K562 (cell line): Measurements from ENCODE around the gene FOXD3. TPM values are rescaled to one million over a fixed set of nuclear protein-coding genes. Genes with fewer than 3 reads are reported as not detected.

ENCODE experiments used
- ATAC-seq: fragments of 200-7000 bp; cut with Tn5 transposase; 3 replicates; pipeline ENCODE4 v1.9.1; 2020; ENCODE audit warnings: moderate library complexity
- BruUV-seq: library from RNA; stranded (reverse); fragments of 400-500 nt; replicated peaks from 2 replicates; lab custom pipeline; 2021; lab: Mats Ljungman, UMichigan
- CTCF ChIA-PET: fragments of 300-600 bp; formaldehyde crosslinking; extraction: SDS; loops from one replicate; lab custom pipeline; 2021; ENCODE audit warnings: low intra/inter-chr PET ratio; lab: Yijun Ruan, JAX
- POLR2A ChIA-PET: fragments of 300-600, 350-650 bp; sonication (Branson Sonifier 250); formaldehyde crosslinking; extraction: SDS; loops from one replicate; lab custom pipeline; 2021; ENCODE audit warnings: antibody characterized with exemption, inconsistent platforms; lab: Yijun Ruan, JAX
- DNase-seq, 4 experiments: peaks; one replicate each; pipeline versions ENCODE4 v3.0.0 to v3.0.0-alpha.2; 2011 to 2018; ENCODE audit warnings: low spot score in 3 of 4, mixed read lengths in 3 of 4; ENCODE audit errors: extremely low read depth in 1 of 4
- FAIRE-seq: peaks from 2 replicates; lab custom pipeline; 2011; peaks lifted over from hg19 to GRCh38; lab: Jason Lieb, UNC
- H2AFZ ChIP-seq: 2 replicates; pipeline ENCODE4 v1.6.0; 2011; ENCODE audit warnings: low read depth, low read length, control low read depth, inconsistent platforms
- H3K27ac ChIP-seq: fragments of 200-600 bp; 3 replicates; pipeline ENCODE4 v1.8.0; 2011; ENCODE audit warnings: low read depth, mild to moderate bottlenecking, control low read depth, inconsistent platforms, low read length, moderate library complexity, mixed read lengths; ENCODE audit errors: extremely low read depth
- H3K27me3 ChIP-seq, 2 experiments: fragments of 300-600 bp in 1 of 2; 2 replicates in 1 of 2; 3 replicates in 1 of 2; pipeline versions ENCODE4 v1.6.0 to v1.8.0; 2011; ENCODE audit warnings: inconsistent platforms in 2 of 2, low read length in 2 of 2, mild to moderate bottlenecking in 1 of 2, mixed read lengths in 1 of 2, moderate library complexity in 1 of 2; ENCODE audit not compliant: control insufficient read depth in 2 of 2, insufficient read depth in 2 of 2
- H3K36me3 ChIP-seq: fragments of 300-600 bp; 3 replicates; pipeline ENCODE4 v1.8.0; 2011; ENCODE audit warnings: mild to moderate bottlenecking, low read length, inconsistent platforms; ENCODE audit not compliant: control insufficient read depth, insufficient read depth
- H3K4me1 ChIP-seq, 2 experiments: fragments of 200-600 bp in 1 of 2; replicated peaks in 1 of 2; 2 replicates in 1 of 2; 3 replicates in 1 of 2; pipeline versions ENCODE4 v1.5.1 to v1.8.0; 2011; ENCODE audit warnings: inconsistent platforms in 2 of 2, low read length in 2 of 2, mild to moderate bottlenecking in 1 of 2, mixed read lengths in 1 of 2, moderate library complexity in 1 of 2; ENCODE audit not compliant: control insufficient read depth in 2 of 2, insufficient read depth in 2 of 2
- H3K4me2 ChIP-seq: 2 replicates; pipeline ENCODE4 v1.6.1; 2011; ENCODE audit warnings: low read length, control low read depth, inconsistent platforms, mixed read lengths; ENCODE audit not compliant: insufficient read depth
- H3K4me3 ChIP-seq: fragments of 200-600 bp; sonication (generic), shearing (Covaris generic); 2 replicates; pipeline ENCODE4 v1.5.1; 2016; ENCODE audit warnings: control low read depth, inconsistent platforms
- H3K79me2 ChIP-seq: fragments of 200-600 bp; 3 replicates; pipeline ENCODE4 v1.8.0; 2011; ENCODE audit warnings: low read length, inconsistent platforms; ENCODE audit not compliant: control insufficient read depth, insufficient read depth
- H3K9ac ChIP-seq, 2 experiments: 2 replicates each; pipeline versions ENCODE4 v1.6.0 to v1.6.1; 2011; ENCODE audit warnings: low read depth in 2 of 2, low read length in 2 of 2, control low read depth in 1 of 2, inconsistent platforms in 1 of 2, mild to moderate bottlenecking in 1 of 2, mixed read lengths in 1 of 2; ENCODE audit not compliant: insufficient read depth in 1 of 2
- H3K9me1 ChIP-seq: one replicate; pipeline ENCODE4 v1.6.0; 2011; ENCODE audit warnings: inconsistent platforms, mild to moderate bottlenecking, low read length, moderate library complexity; ENCODE audit not compliant: control insufficient read depth, insufficient read depth
- H3K9me3 ChIP-seq: replicated peaks from 2 replicates; pipeline ENCODE4 v1.5.1; 2011; ENCODE audit warnings: low read depth, low read length, inconsistent platforms; ENCODE audit not compliant: control insufficient read depth, insufficient read depth
- H4K20me1 ChIP-seq: replicated peaks from 2 replicates; pipeline ENCODE4 v1.6.1; 2011; ENCODE audit warnings: low read length, inconsistent platforms, mixed read lengths; ENCODE audit not compliant: control insufficient read depth, insufficient read depth
- BMI1 ChIP-seq: fragments of 150-350 bp; IDR thresholded peaks from 2 replicates; pipeline ENCODE4 v1.6.1; 2014; ENCODE audit warnings: low read length
- ILF3 ChIP-seq: fragments of 450-650 bp; IDR thresholded peaks from 2 replicates; pipeline ENCODE4 v1.6.1; 2018; ENCODE audit warnings: antibody characterized with exemption, mild to moderate bottlenecking, moderate library complexity, borderline replicate concordance
- KDM2B ChIP-seq: fragments of 250-450 bp; sonication (Bioruptor Pico); IDR thresholded peaks from 2 replicates; pipeline ENCODE4 v1.8.0; 2021; ENCODE audit warnings: mild to moderate bottlenecking, moderate library complexity
- NUFIP1 ChIP-seq: fragments of 450-650 bp; IDR thresholded peaks from 2 replicates; pipeline ENCODE4 v1.6.1; 2018; ENCODE audit not compliant: partially characterized antibody
- SAFB2 ChIP-seq: fragments of 200-400 bp; formaldehyde crosslinking; IDR thresholded peaks from 2 replicates; pipeline ENCODE4 v1.6.1; 2018; ENCODE audit warnings: borderline replicate concordance, low read length, low read depth, moderate library complexity; ENCODE audit not compliant: severe bottlenecking
- SMAD4 ChIP-seq: fragments of 250-450 bp; sonication (Bioruptor Pico); conservative IDR thresholded peaks from 2 replicates; pipeline ENCODE4 v1.8.0; 2021; ENCODE audit warnings: inconsistent platforms, mild to moderate bottlenecking, moderate library complexity
- TCF3 ChIP-seq: sonication (generic); formaldehyde crosslinking; IDR thresholded peaks from 2 replicates; pipeline ENCODE4 v1.4.0; 2020; ENCODE audit warnings: mild to moderate bottlenecking, missing genetic modification reagents
- XRCC3 ChIP-seq: fragments of 450-650 bp; IDR thresholded peaks from 2 replicates; pipeline ENCODE4 v1.6.1; 2017; ENCODE audit warnings: mild to moderate bottlenecking, moderate library complexity
- ZBTB17 ChIP-seq: fragments of 450-650 bp; formaldehyde crosslinking; IDR thresholded peaks from 2 replicates; pipeline ENCODE4 v1.4.0; 2020; ENCODE audit warnings: mild to moderate bottlenecking
- ZC3H4 ChIP-seq: sonication (generic); formaldehyde crosslinking; IDR thresholded peaks from 2 replicates; pipeline ENCODE4 v1.9.0; 2021; ENCODE audit warnings: missing genetic modification reagents, borderline replicate concordance
- ZNF436 ChIP-seq: fragments of 250-450, 450-650 bp; sonication (Bioruptor Pico); formaldehyde crosslinking; IDR thresholded peaks from 2 replicates; pipeline ENCODE4 v1.7.0; 2020; ENCODE audit warnings: mild to moderate bottlenecking
- ZNF79 ChIP-seq: fragments of 250-450 bp; sonication (Bioruptor Pico); IDR thresholded peaks from 2 replicates; pipeline ENCODE4 v1.4.0; 2020; ENCODE audit warnings: low read depth, mild to moderate bottlenecking, moderate library complexity
- WGBS: fragments of 100-300 bp; shearing (Covaris generic); methylation state at CpG from one replicate; pipeline ENCODE4 v1.1.6; 2016; ENCODE audit warnings: low coverage, mixed read lengths; ENCODE audit not compliant: insufficient coverage; ENCODE audit errors: missing lambda C conversion rate; 5-methylcytosine and 5-hydroxymethylcytosine counted together
- in situ Hi-C: fragments of 300-500 bp; cut with MboI; formaldehyde crosslinking; loops from 4 replicates; pipeline ENCODE4 v1.15.0; 2018; ENCODE audit warnings: inconsistent platforms, mixed read lengths
- intact Hi-C: fragments of 100-400 bp; cut with micrococcal nuclease; formaldehyde crosslinking; loops from 2 replicates; pipeline ENCODE4 v1.14.2; 2022
- polyA plus RNA-seq, 8 experiments: library from polyadenylated mRNA; depleted of rRNA in 4 of 8; stranded (reverse) in 5 of 8; unstranded in 3 of 8; fragments of >200 nt; fragmentation: Nextera tagmentation in 2 of 8; fragmentation: Illumina TruSeq in 1 of 8; extraction: Ambion mirVana in 2 of 8; extraction: Trizol in 1 of 8; gene quantifications; 2 replicates each; pipeline versions ENCODE4 v1.2.1 to v1.2.3, GENCODE V29; 2011 to 2014; ENCODE audit warnings: inconsistent platforms in 1 of 8, missing spikeins in 1 of 8
- total RNA-seq, 7 experiments: library from RNA; depleted of rRNA in 6 of 7; stranded (reverse); fragments of >200 nt in 6 of 7; fragmentation: Illumina TruSeq in 2 of 7; extraction: Trizol in 2 of 7; gene quantifications; 2 replicates each; pipeline versions ENCODE4 v1.2.1 to v1.2.3, GENCODE V29; 2011 to 2021; ENCODE audit warnings: low replicate concordance in 1 of 7
- TF ChIP-seq, protein P1 (sequence below): fragments of 450-650 bp; formaldehyde crosslinking; IDR thresholded peaks from 2 replicates; pipeline ENCODE4 v1.4.0; 2020; ENCODE audit warnings: mild to moderate bottlenecking, moderate library complexity
- TF ChIP-seq, protein P2 (sequence below): fragments of 250-450 bp; sonication (Bioruptor Pico); IDR thresholded peaks from 2 replicates; pipeline ENCODE4 v1.8.0; 2021; ENCODE audit warnings: borderline replicate concordance, mild to moderate bottlenecking, moderate library complexity; ENCODE audit not compliant: poor library complexity, severe bottlenecking
- TF ChIP-seq, protein P3 (sequence below): sonication (generic); formaldehyde crosslinking; IDR thresholded peaks from 2 replicates; pipeline ENCODE4 v1.8.0; 2022; ENCODE audit warnings: mild to moderate bottlenecking, missing genetic modification reagents

The FOXD3 gene
- total and polyA plus RNA-seq, 9 of the 15 experiments (the other 6 are each of a cell fraction or from before 2014, with no cell fraction given): 0.06 to 0.45 (median 0.10) TPM; not detected in 2

- ATAC-seq (no peak), DNase-seq (no peak), FAIRE-seq (no peak)
- Histone ChIP-seq H3K79me2 (no peaks in the 10 kb centered on the region), H2AFZ (no peak overlapping the region), H3K36me3 (no peaks in the 10 kb centered on the region), H3K9me3 (no peaks in the 10 kb centered on the region), H3K27me3 (peaks cover 15% of the 10 kb centered on the region in 2 experiments), H3K4me3 (no peak overlapping the region), H4K20me1 (no peaks in the 10 kb centered on the region), H3K4me2 (no peak overlapping the region), H3K27ac (no peak overlapping the region), H3K9me1 (no peaks in the 10 kb centered on the region), H3K4me1 (no peaks in the 10 kb centered on the region), H3K9ac (no peak overlapping the region)
- WGBS: 1% methylated on average over 5 of the region's 5 CpGs
- BruUV-seq: no TSS peak
- TF ChIP-seq SAFB2 (no peak), XRCC3 (no peak), ZNF436 (CRISPR knock-in tag) (no peak), KDM2B (CRISPR knock-in tag) (no peak), BMI1 (no peak), ZC3H4 (CRISPR knock-in tag) (no peak), SMAD4 (CRISPR knock-in tag) (no peak), ZBTB17 (CRISPR knock-in tag) (no peak), TCF3 (no peak), ILF3 (no peak), ZNF79 (no peak), NUFIP1 (no peak)
- TF ChIP-seq, protein P1, sequence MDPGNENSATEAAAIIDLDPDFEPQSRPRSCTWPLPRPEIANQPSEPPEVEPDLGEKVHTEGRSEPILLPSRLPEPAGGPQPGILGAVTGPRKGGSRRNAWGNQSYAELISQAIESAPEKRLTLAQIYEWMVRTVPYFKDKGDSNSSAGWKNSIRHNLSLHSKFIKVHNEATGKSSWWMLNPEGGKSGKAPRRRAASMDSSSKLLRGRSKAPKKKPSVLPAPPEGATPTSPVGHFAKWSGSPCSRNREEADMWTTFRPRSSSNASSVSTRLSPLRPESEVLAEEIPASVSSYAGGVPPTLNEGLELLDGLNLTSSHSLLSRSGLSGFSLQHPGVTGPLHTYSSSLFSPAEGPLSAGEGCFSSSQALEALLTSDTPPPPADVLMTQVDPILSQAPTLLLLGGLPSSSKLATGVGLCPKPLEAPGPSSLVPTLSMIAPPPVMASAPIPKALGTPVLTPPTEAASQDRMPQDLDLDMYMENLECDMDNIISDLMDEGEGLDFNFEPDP (CRISPR knock-in tag): no peak
- TF ChIP-seq, protein P2, sequence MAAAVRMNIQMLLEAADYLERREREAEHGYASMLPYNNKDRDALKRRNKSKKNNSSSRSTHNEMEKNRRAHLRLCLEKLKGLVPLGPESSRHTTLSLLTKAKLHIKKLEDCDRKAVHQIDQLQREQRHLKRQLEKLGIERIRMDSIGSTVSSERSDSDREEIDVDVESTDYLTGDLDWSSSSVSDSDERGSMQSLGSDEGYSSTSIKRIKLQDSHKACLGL: no peak
- TF ChIP-seq, protein P3, sequence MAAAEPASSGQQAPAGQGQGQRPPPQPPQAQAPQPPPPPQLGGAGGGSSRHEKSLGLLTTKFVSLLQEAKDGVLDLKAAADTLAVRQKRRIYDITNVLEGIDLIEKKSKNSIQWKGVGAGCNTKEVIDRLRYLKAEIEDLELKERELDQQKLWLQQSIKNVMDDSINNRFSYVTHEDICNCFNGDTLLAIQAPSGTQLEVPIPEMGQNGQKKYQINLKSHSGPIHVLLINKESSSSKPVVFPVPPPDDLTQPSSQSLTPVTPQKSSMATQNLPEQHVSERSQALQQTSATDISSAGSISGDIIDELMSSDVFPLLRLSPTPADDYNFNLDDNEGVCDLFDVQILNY: no peak
- CTCF ChIA-PET: no interaction called here
- POLR2A ChIA-PET: interaction anchor here (0.7 kb wide), 1 partner anchor 10 kb away, joined by 3 read pairs; no protein-coding TSS in a partner anchor
- in situ Hi-C loops (no loop called here), intact Hi-C loops (no loop called here)
These were observed 28.0 kb downstream of the FOXD3 start for GRCh38 chr1:63350320-63350719.
